HG03565 (cell line): ENCODE data around the gene POLDIP2.

Experiments used
- ATAC-seq: cut with Tn5 transposase; IDR thresholded peaks from one replicate; pipeline ENCODE4 v1.9.1; 2021; ENCODE audit warnings: mild to moderate bottlenecking, moderate library complexity; ENCODE audit not compliant: unreplicated experiment

POLDIP2 gene

GRCh38 chr17:28367641-28368305 lies 10.4 kb upstream of the POLDIP2 start:
- ATAC-seq = no peak

GRCh38 chr17:28366605-28367004 lies 9.3 kb upstream of the POLDIP2 start:
- no peak for ATAC-seq

GRCh38 chr17:28365487-28365886 lies 8.2 kb upstream of the POLDIP2 start:
- ATAC-seq = no peak

- ATAC-seq = no peak
Observed at GRCh38 chr17:28364665-28365363, 7.5 kb upstream of the POLDIP2 start, which contains the start of gene SEBOX. SEBOX (minus strand) TSS chr17:28365199; CDS start chr17:28365151, 48 bp downstream.

- no peak for ATAC-seq
Observed at GRCh38 chr17:28363776-28364650, 6.7 kb upstream of the POLDIP2 start.

- ATAC-seq = no peak
Observed at GRCh38 chr17:28363186-28363585, 5.9 kb upstream of the POLDIP2 start.

- no peak for ATAC-seq
Observed at GRCh38 chr17:28357901-28358197, 522 bp upstream of the POLDIP2 start.

- no peak for ATAC-seq
Observed at GRCh38 chr17:28350271-28350670, 7.1 kb downstream of the POLDIP2 start.

- no peak for ATAC-seq
Observed at GRCh38 chr17:28348979-28349378, 8.3 kb downstream of the POLDIP2 start.

GRCh38 chr17:28347261-28347891 lies 10.0 kb downstream of the POLDIP2 start:
- ATAC-seq = no peak

GRCh38 chr17:28346746-28347246 lies 10.5 kb downstream of the POLDIP2 start:
- ATAC-seq = no peak

GRCh38 chr17:28346199-28346580 lies 11.1 kb downstream of the POLDIP2 start:
- no peak for ATAC-seq

- no peak for ATAC-seq
Observed at GRCh38 chr17:28345419-28346198, 11.7 kb downstream of the POLDIP2 start.

- no peak for ATAC-seq
Observed at GRCh38 chr17:28344435-28344901, 12.9 kb downstream of the POLDIP2 start.

GRCh38 chr17:28344011-28344410 lies 13.3 kb downstream of the POLDIP2 start:
- ATAC-seq = no peak

GRCh38 chr17:28343491-28343932 lies 13.8 kb downstream of the POLDIP2 start:
- no peak for ATAC-seq

GRCh38 chr17:28342313-28342712 lies 15.0 kb downstream of the POLDIP2 start:
- no peak for ATAC-seq

- no peak for ATAC-seq
Observed at GRCh38 chr17:28341516-28341915, 15.8 kb downstream of the POLDIP2 start.

GRCh38 chr17:28340374-28340773 lies 17.0 kb downstream of the POLDIP2 start:
- ATAC-seq = no peak

- ATAC-seq = no peak
Observed at GRCh38 chr17:28339431-28339830, 17.9 kb downstream of the POLDIP2 start.
